HepG2 (cell line): Measurements from ENCODE around the gene C14orf119. TPM values are rescaled to one million over a fixed set of nuclear protein-coding genes. Genes with fewer than 3 reads are reported as not detected.

Experiments
- CENPT ChIP-seq: sonication (generic); formaldehyde crosslinking; IDR thresholded peaks from 2 replicates; pipeline ENCODE4 v1.8.0; 2022; ENCODE audit warnings: low read depth, mild to moderate bottlenecking, moderate library complexity, missing genetic modification reagents
- CHCHD3 ChIP-seq: sonication (generic); formaldehyde crosslinking; IDR thresholded peaks from 2 replicates; pipeline ENCODE4 v1.8.0; 2022; ENCODE audit warnings: mild to moderate bottlenecking, missing genetic modification reagents, moderate library complexity
- GATAD2A ChIP-seq: IDR thresholded peaks from 2 replicates; pipeline ENCODE4 v1.6.1; 2016
- GLI4 ChIP-seq: sonication (generic); formaldehyde crosslinking; IDR thresholded peaks from 2 replicates; pipeline ENCODE4 v1.5.1; 2020; ENCODE audit warnings: missing genetic modification reagents, mild to moderate bottlenecking, moderate library complexity, borderline replicate concordance
- KAT7 ChIP-seq: IDR thresholded peaks from 2 replicates; pipeline ENCODE4 v1.6.1; 2018; ENCODE audit warnings: borderline replicate concordance, missing compliant biosample characterization
- KDM3A ChIP-seq: IDR thresholded peaks from 2 replicates; pipeline ENCODE4 v1.6.1; 2018; ENCODE audit warnings: low read depth, missing compliant biosample characterization
- KDM4B ChIP-seq: sonication (generic); formaldehyde crosslinking; IDR thresholded peaks from 2 replicates; pipeline ENCODE4 v1.4.0; 2020; ENCODE audit warnings: missing genetic modification reagents
- KLF6 ChIP-seq: IDR thresholded peaks from 2 replicates; pipeline ENCODE4 v1.8.0; 2016; ENCODE audit warnings: missing biosample characterization, missing genetic modification reagents
- POLR2AphosphoS5 ChIP-seq: IDR thresholded peaks from 2 replicates; pipeline ENCODE4 v1.6.1; 2012; ENCODE audit warnings: low read depth, low read length
- RBFOX2 ChIP-seq: fragments of 200-400 bp; formaldehyde crosslinking; IDR thresholded peaks from 2 replicates; pipeline ENCODE4 v1.6.1; 2017; ENCODE audit warnings: low read depth, mild to moderate bottlenecking, low read length
- YEATS2 ChIP-seq: sonication (generic); formaldehyde crosslinking; IDR thresholded peaks from 2 replicates; pipeline ENCODE4 v1.4.0; 2020; ENCODE audit warnings: missing genetic modification reagents, borderline replicate concordance
- YEATS4 ChIP-seq: sonication (generic); formaldehyde crosslinking; IDR thresholded peaks from 2 replicates; pipeline ENCODE4 v1.4.0; 2020; ENCODE audit warnings: missing genetic modification reagents, borderline replicate concordance
- ZBTB1 ChIP-seq: sonication (generic); formaldehyde crosslinking; IDR thresholded peaks from 2 replicates; pipeline ENCODE4 v1.4.0; 2020; ENCODE audit warnings: missing genetic modification reagents, borderline replicate concordance
- ZSCAN31 ChIP-seq: sonication (generic); formaldehyde crosslinking; IDR thresholded peaks from 2 replicates; pipeline ENCODE4 v1.5.0; 2020; ENCODE audit warnings: low read depth, mild to moderate bottlenecking, missing genetic modification reagents
- polyA plus RNA-seq, 8 experiments: library from polyadenylated mRNA; depleted of rRNA in 3 of 8; stranded (reverse) in 7 of 8; unstranded in 1 of 8; fragments of >200 nt; fragmentation: Illumina TruSeq in 4 of 8; extraction: Trizol in 4 of 8; gene quantifications; 2 replicates each; pipeline versions ENCODE4 v1.2.1 to v1.2.3, GENCODE V29; 2011 to 2016; ENCODE audit warnings: low read depth in 4 of 8, missing spikeins in 1 of 8, mixed read lengths in 1 of 8; ENCODE audit not compliant: insufficient read depth in 1 of 8
- total RNA-seq, 5 experiments: library from RNA; depleted of rRNA; stranded (reverse); fragments of >200 nt; fragmentation: Illumina TruSeq; extraction: Trizol; gene quantifications; 2 replicates each; pipeline ENCODE4 v1.2.3, GENCODE V29; 2016; ENCODE audit warnings: low read depth in 1 of 5
- TF ChIP-seq, protein P1 (sequence below): sonication (generic); formaldehyde crosslinking; IDR thresholded peaks from 2 replicates; pipeline ENCODE4 v1.5.1; 2020; ENCODE audit warnings: mild to moderate bottlenecking, moderate library complexity, missing genetic modification reagents
- TF ChIP-seq, protein P2 (sequence below): sonication (generic); formaldehyde crosslinking; IDR thresholded peaks from 2 replicates; pipeline ENCODE4 v1.9.0; 2021; ENCODE audit warnings: missing genetic modification reagents, borderline replicate concordance
- TF ChIP-seq, protein P3 (sequence below): sonication (generic); formaldehyde crosslinking; IDR thresholded peaks from 2 replicates; pipeline ENCODE4 v1.5.1; 2020; ENCODE audit warnings: missing genetic modification reagents, mild to moderate bottlenecking, borderline replicate concordance
- TF ChIP-seq, protein P4 (sequence below): sonication (generic); formaldehyde crosslinking; IDR thresholded peaks from 2 replicates; pipeline ENCODE4 v1.4.0; 2020; ENCODE audit warnings: mild to moderate bottlenecking, missing genetic modification reagents

C14orf119 gene
- total and polyA plus RNA-seq, 2 of the 13 experiments (the other 11 are each of a cell fraction or from before 2014, with no cell fraction given), result 117 to 206 TPM

DNA sequence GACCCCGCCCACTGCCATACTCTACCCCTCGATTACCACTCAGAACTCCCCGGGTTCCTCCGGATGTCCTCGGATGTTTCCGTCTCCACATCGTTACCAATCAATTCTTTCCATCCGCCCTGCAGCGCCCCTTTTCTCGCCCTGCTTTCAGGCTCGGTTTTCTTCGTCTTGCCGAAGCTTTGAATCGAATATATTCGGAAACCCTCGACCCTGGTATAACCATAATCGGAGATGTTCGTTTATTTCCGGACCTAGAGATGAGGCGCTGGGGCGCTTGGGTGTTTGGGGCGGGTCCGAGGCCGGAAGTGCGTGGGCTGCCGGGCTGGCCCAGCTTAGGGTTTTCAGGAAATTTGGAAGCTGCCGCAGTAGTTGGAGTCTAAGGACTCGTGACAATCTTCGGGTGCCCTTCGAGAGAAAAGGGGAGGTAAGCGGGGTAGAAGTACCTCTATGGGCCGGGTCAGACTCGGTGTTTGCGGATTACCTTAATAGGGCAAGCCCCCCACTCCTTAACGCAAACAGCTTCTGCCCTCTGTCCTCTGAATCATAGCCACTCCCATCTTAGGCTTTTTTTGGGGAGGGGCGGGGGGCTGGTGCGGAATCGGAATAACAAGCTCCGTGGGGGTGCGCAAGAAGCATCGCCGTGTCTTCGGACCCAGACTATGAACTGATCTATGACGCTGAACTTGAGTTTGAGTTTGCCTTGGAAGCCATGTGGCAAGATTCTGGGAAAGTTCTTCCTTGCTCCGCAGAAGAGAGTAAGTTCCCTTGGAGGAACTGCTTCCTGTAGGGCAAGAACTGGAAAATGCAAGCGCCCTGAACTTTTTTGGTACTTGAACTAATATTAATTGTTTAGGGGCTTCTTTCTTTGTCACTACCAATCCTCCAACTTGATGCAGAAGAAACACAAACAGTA lies at the start of gene C14orf119 (continued):
- TF ChIP-seq KDM3A (CRISPR knock-in tag) (0 out of 2 replicates have a peak, but pooled peaks have one; percentile 4), RBFOX2 (peak; percentile 61), KAT7 (CRISPR knock-in tag) (peak; percentile 68; the same call in 1 of the 2 replicates), GATAD2A (CRISPR knock-in tag) (peak; percentile 52; the same call in 1 of the 2 replicates), YEATS2 (peak; percentile 98), KLF6 (CRISPR knock-in tag) (peak; percentile 70), KDM4B (no peak; the same call in 1 of the 2 replicates), ZBTB1 (no peak), YEATS4 (CRISPR knock-in tag) (peak; percentile 30; the same call in 1 of the 2 replicates), ZSCAN31 (CRISPR knock-in tag) (peak; percentile 30; the same call in 1 of the 2 replicates), POLR2AphosphoS5 (peak; percentile 93), GLI4 (CRISPR knock-in tag) (peak; percentile 87; the same call in 1 of the 2 replicates), CHCHD3 (peak; percentile 96), CENPT (CRISPR knock-in tag) (peak; percentile 80; the same call in 1 of the 2 replicates)
- TF ChIP-seq, protein P1, sequence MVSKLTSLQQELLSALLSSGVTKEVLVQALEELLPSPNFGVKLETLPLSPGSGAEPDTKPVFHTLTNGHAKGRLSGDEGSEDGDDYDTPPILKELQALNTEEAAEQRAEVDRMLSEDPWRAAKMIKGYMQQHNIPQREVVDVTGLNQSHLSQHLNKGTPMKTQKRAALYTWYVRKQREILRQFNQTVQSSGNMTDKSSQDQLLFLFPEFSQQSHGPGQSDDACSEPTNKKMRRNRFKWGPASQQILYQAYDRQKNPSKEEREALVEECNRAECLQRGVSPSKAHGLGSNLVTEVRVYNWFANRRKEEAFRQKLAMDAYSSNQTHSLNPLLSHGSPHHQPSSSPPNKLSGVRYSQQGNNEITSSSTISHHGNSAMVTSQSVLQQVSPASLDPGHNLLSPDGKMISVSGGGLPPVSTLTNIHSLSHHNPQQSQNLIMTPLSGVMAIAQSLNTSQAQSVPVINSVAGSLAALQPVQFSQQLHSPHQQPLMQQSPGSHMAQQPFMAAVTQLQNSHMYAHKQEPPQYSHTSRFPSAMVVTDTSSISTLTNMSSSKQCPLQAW (CRISPR knock-in tag), result peak; percentile 72
- TF ChIP-seq, protein P2, sequence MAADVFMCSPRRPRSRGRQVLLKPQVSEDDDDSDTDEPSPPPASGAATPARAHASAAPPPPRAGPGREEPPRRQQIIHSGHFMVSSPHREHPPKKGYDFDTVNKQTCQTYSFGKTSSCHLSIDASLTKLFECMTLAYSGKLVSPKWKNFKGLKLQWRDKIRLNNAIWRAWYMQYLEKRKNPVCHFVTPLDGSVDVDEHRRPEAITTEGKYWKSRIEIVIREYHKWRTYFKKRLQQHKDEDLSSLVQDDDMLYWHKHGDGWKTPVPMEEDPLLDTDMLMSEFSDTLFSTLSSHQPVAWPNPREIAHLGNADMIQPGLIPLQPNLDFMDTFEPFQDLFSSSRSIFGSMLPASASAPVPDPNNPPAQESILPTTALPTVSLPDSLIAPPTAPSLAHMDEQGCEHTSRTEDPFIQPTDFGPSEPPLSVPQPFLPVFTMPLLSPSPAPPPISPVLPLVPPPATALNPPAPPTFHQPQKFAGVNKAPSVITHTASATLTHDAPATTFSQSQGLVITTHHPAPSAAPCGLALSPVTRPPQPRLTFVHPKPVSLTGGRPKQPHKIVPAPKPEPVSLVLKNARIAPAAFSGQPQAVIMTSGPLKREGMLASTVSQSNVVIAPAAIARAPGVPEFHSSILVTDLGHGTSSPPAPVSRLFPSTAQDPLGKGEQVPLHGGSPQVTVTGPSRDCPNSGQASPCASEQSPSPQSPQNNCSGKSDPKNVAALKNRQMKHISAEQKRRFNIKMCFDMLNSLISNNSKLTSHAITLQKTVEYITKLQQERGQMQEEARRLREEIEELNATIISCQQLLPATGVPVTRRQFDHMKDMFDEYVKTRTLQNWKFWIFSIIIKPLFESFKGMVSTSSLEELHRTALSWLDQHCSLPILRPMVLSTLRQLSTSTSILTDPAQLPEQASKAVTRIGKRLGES (CRISPR knock-in tag), result no peak
- TF ChIP-seq, protein P3, sequence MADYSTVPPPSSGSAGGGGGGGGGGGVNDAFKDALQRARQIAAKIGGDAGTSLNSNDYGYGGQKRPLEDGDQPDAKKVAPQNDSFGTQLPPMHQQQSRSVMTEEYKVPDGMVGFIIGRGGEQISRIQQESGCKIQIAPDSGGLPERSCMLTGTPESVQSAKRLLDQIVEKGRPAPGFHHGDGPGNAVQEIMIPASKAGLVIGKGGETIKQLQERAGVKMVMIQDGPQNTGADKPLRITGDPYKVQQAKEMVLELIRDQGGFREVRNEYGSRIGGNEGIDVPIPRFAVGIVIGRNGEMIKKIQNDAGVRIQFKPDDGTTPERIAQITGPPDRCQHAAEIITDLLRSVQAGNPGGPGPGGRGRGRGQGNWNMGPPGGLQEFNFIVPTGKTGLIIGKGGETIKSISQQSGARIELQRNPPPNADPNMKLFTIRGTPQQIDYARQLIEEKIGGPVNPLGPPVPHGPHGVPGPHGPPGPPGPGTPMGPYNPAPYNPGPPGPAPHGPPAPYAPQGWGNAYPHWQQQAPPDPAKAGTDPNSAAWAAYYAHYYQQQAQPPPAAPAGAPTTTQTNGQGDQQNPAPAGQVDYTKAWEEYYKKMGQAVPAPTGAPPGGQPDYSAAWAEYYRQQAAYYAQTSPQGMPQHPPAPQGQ, result no peak
- TF ChIP-seq, protein P4, sequence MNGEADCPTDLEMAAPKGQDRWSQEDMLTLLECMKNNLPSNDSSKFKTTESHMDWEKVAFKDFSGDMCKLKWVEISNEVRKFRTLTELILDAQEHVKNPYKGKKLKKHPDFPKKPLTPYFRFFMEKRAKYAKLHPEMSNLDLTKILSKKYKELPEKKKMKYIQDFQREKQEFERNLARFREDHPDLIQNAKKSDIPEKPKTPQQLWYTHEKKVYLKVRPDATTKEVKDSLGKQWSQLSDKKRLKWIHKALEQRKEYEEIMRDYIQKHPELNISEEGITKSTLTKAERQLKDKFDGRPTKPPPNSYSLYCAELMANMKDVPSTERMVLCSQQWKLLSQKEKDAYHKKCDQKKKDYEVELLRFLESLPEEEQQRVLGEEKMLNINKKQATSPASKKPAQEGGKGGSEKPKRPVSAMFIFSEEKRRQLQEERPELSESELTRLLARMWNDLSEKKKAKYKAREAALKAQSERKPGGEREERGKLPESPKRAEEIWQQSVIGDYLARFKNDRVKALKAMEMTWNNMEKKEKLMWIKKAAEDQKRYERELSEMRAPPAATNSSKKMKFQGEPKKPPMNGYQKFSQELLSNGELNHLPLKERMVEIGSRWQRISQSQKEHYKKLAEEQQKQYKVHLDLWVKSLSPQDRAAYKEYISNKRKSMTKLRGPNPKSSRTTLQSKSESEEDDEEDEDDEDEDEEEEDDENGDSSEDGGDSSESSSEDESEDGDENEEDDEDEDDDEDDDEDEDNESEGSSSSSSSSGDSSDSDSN (CRISPR knock-in tag), result no peak
